BJ (cell line): ENCODE results near the gene PCDH9. TPM values are rescaled to one million over a fixed set of nuclear protein-coding genes. Genes with fewer than 3 reads are reported as not detected.
A peak's percentile ranks its signal among the peaks of the same experiment; 100 is the strongest.

Experiments
- CTCF ChIA-PET: fragments of 350-600 bp; formaldehyde crosslinking; extraction: SDS; loops from one replicate; lab custom pipeline; 2021; ENCODE audit warnings: antibody characterized with exemption, inconsistent platforms; lab: Yijun Ruan, JAX
- POLR2A ChIA-PET: fragments of 300-600 bp; sonication (Branson Sonifier 250); formaldehyde crosslinking; extraction: SDS; loops from one replicate; lab custom pipeline; 2021; ENCODE audit warnings: antibody characterized with exemption; lab: Charles Lee
- DNase-seq: peaks from one replicate; pipeline ENCODE4 v3.0.0-alpha.2; 2011; ENCODE audit warnings: low read depth
- H3K27me3 ChIP-seq: 2 replicates; pipeline ENCODE4 v1.6.0; 2011; ENCODE audit warnings: low read length; ENCODE audit not compliant: control insufficient read depth, insufficient read depth
- H3K36me3 ChIP-seq: 2 replicates; pipeline ENCODE4 v1.5.1; 2011; ENCODE audit warnings: low read length; ENCODE audit not compliant: control insufficient read depth, insufficient read depth
- H3K4me3 ChIP-seq: 2 replicates; pipeline ENCODE4 v1.5.1; 2011; ENCODE audit warnings: low read depth, mild to moderate bottlenecking, control low read depth, low read length
- CTCF ChIP-seq: IDR thresholded peaks from 2 replicates; pipeline ENCODE4 v1.5.1; 2011; ENCODE audit warnings: low read depth, mild to moderate bottlenecking, control low read depth, inconsistent platforms, low read length, moderate library complexity; ENCODE audit not compliant: insufficient read depth
- polyA plus RNA-seq: library from polyadenylated mRNA; depleted of rRNA; stranded (reverse); fragments of >200 nt; gene quantifications from 2 replicates; pipeline ENCODE4 v1.2.3, GENCODE V29; 2011

Gene PCDH9
- polyA plus RNA-seq, 1 experiment, result 2.3 TPM

DNA sequence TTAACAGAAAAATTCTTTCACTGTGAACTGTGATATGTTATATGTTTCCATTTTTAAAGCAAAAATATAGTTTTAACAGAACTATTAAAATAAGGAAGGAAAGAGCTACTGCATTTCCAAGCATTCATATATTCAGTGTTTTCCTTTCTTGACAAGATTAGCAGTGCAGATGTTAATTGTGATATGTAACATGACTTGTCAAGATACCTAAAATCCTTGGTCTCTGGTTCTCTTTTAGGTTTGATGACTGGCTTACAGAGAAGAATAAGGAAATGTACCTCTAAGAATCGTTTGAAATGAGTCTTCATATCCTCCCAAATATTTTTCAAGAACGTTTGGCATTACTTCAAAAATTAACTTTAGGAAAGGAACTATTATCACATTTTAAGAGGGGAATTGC, 907.2 kb downstream of the PCDH9 start:
- no peaks in the 10 kb centered on the region for H3K27me3 ChIP-seq
- H3K36me3 ChIP-seq, result no peaks in the 10 kb centered on the region
- ChIA-PET POLR2A (no interaction called here), CTCF (no interaction called here)
- no peak for DNase-seq
- no peak for TF ChIP-seq CTCF
- no peak overlapping the region for H3K4me3 ChIP-seq

DNA sequence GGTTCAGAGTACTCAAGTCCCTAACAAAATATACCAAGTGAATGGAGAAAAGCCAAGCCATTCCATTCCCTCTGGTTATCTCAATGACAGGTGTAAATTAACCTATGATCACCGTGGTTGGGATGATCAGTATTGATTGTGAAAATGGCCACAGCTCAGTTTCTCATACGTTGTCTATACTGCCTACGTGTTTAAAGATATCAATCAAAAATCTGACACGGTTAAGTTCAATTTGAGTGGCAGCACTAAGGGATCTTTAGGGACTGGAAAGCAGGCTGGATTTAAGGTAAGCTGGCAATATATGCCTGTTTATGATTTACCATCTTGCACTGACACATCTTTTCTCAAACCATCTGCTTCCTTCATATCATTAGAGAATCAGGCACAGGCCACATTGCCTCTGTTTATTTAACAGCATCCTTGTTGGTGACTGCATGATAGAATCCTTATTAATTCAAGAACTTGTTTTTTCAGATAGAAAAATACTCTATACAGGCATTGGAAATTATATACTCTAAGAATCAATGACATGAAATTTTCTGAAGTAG, 907.9 kb downstream of the PCDH9 start:
- TF ChIP-seq CTCF, result no peak
- Histone ChIP-seq H3K27me3 (no peaks in the 10 kb centered on the region), H3K36me3 (no peaks in the 10 kb centered on the region), H3K4me3 (no peak overlapping the region)
- ChIA-PET POLR2A (no interaction called here), CTCF (no interaction called here)
- DNase-seq, result no peak

- CTCF ChIA-PET, result interaction anchor here (0.6 kb wide), 1 partner anchor 380 kb away, joined by 3 read pairs; no protein-coding TSS in a partner anchor
- no peak for TF ChIP-seq CTCF
- POLR2A ChIA-PET, result no interaction called here
- no peak overlapping the region for H3K4me3 ChIP-seq
- no peaks in the 10 kb centered on the region for H3K36me3 ChIP-seq
- H3K27me3 ChIP-seq, result no peaks in the 10 kb centered on the region
- DNase-seq, result no peak
Observed at GRCh38 chr13:66314911-66315310, 915.2 kb downstream of the PCDH9 start.

- no peak for TF ChIP-seq CTCF
- Histone ChIP-seq H3K4me3 (no peak overlapping the region), H3K36me3 (no peaks in the 10 kb centered on the region), H3K27me3 (no peaks in the 10 kb centered on the region)
- POLR2A ChIA-PET, result no interaction called here
- peak; percentile 14 for DNase-seq
- CTCF ChIA-PET, result interaction anchor here (0.6 kb wide), 1 partner anchor 89 kb away, joined by 3 read pairs; no protein-coding TSS in a partner anchor
Observed at GRCh38 chr13:66313413-66313812, 916.7 kb downstream of the PCDH9 start.

GRCh38 chr13:66312312-66313087, 917.6 kb downstream of the PCDH9 start:
- Histone ChIP-seq H3K36me3 (no peaks in the 10 kb centered on the region), H3K4me3 (no peak overlapping the region), H3K27me3 (no peaks in the 10 kb centered on the region)
- ChIA-PET POLR2A (no interaction called here), CTCF (interaction anchor here (0.6 kb wide), 1 partner anchor 90 kb away, joined by 3 read pairs; no protein-coding TSS in a partner anchor)
- peak; percentile 77 for DNase-seq
- TF ChIP-seq CTCF, result no peak
